ENCODE results near the gene ERVK3-1.

Gene ERVK3-1

DNA sequence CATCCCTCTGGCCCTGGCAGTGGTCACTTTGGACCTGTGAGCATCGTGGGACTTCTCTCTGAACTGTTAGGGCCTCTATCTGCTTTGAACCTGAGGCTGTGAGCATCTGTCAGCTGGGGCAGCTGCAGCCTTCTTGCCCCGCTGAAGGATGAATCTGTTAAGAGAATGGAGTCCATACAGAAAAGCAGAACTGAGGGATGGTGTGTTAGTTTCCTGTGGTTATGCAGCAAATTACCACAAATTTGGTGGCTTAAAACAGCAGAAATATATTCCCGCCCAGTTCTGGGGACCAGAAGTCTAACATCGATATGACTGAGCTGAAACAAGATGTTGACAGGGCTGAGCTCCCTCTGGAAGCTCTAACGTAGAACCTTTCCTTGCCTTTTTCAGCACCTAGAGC, 59.0 kb downstream of the ERVK3-1 start:
- no peak for DNase-seq (ENCODE audit: low read depth)

All from GM04503 (cell line).